Tibial nerve (tissue), 4 donors: ENCODE data around the gene IER5. TPM values are rescaled to one million over a fixed set of nuclear protein-coding genes. Genes with fewer than 3 reads are reported as not detected.

Experiments
- DNase-seq, 2 donors: peaks; one replicate each; pipeline ENCODE4 v3.0.0-alpha.2; 2019; ENCODE audit warnings: low spot score in 2 of 2
- H3K27ac ChIP-seq, 4 donors: fragments of 200-600 bp; sonication (generic) in 3 of 4; one replicate each; pipeline ENCODE4 v1.5.1; 2017 to 2019; ENCODE audit warnings: mild to moderate bottlenecking in 1 of 4
- H3K27me3 ChIP-seq, 2 donors: fragments of 200-600 bp; sonication (generic) in 1 of 2; one replicate each; pipeline versions ENCODE4 v1.5.1 to v1.6.0; 2017 to 2019
- H3K36me3 ChIP-seq, 3 donors: fragments of 200-600 bp; sonication (generic); one replicate each; pipeline ENCODE4 v1.5.1; 2018 to 2019
- H3K4me1 ChIP-seq, 4 donors: fragments of 200-600 bp; sonication (generic) in 3 of 4; one replicate each; pipeline ENCODE4 v1.5.1; 2017 to 2019
- H3K4me3 ChIP-seq, 4 donors: fragments of 200-600 bp; sonication (generic) in 3 of 4; one replicate each; pipeline ENCODE4 v1.5.1; 2017 to 2019; ENCODE audit warnings: mild to moderate bottlenecking in 1 of 4, moderate library complexity in 1 of 4
- H3K9me3 ChIP-seq, 4 donors: fragments of 200-600 bp; sonication (generic) in 3 of 4; one replicate each; pipeline ENCODE4 v1.5.1; 2017 to 2019
- CTCF ChIP-seq, 5 experiments: fragments of 200-600 bp in 3 of 5; fragments of 450-650 bp in 2 of 5; sonication (generic) in 3 of 5; IDR thresholded peaks; one replicate each; pipeline ENCODE4 v1.5.1; 2016 to 2019; ENCODE audit warnings: antibody characterized with exemption in 5 of 5, mild to moderate bottlenecking in 3 of 5, moderate library complexity in 2 of 5
- EP300 ChIP-seq, 2 donors: sonication (generic); formaldehyde crosslinking; IDR thresholded peaks; one replicate each; pipeline ENCODE4 v1.6.1; 2017; ENCODE audit warnings: antibody characterized with exemption in 2 of 2, mild to moderate bottlenecking in 1 of 2
- POLR2A ChIP-seq, 2 donors: fragments of 450-650 bp; IDR thresholded peaks; one replicate each; pipeline ENCODE4 v1.6.1; 2017; ENCODE audit warnings: antibody characterized with exemption in 2 of 2, mild to moderate bottlenecking in 2 of 2, moderate library complexity in 2 of 2
- WGBS, 2 donors: methylation state at CpG; one replicate each; pipeline ENCODE4 v1.1.5; 2018; 5-methylcytosine and 5-hydroxymethylcytosine counted together
- total RNA-seq, 4 donors: library from RNA; depleted of rRNA; stranded (reverse); fragments of >200 nt; gene quantifications; one replicate each; pipeline ENCODE4 v1.1.0, GENCODE V29; 2016

The IER5 gene
- total RNA-seq, 4 donors from 2014 or later = 8.1 to 16.3 (median 13.1) TPM

- H3K4me1 ChIP-seq = peaks cover 0 to 6% (median 0%) of the 10 kb centered on the region in 4 donors
- H3K27me3 ChIP-seq = no peaks in the 10 kb centered on the region
- DNase-seq = no peak
- no peak overlapping the region for H3K27ac ChIP-seq
- H3K9me3 ChIP-seq = peaks cover 0 to 5% (median 2%) of the 10 kb centered on the region in 4 donors
- peaks cover 0 to 5% (median 0%) of the 10 kb centered on the region in 3 donors for H3K36me3 ChIP-seq
- H3K4me3 ChIP-seq = no peak overlapping the region
- TF ChIP-seq POLR2A (IDR thresholded peaks at IDR 0.05) (no peak), CTCF (IDR thresholded peaks at IDR 0.05) (no peak), EP300 (IDR thresholded peaks at IDR 0.05) (no peak)
- 56 to 61% methylated on average over 6 of the region's 6 CpGs for WGBS, 2 donors
These were observed 24.4 kb upstream of the IER5 start for GRCh38 chr1:181064011-181064623.

- no peak for TF ChIP-seq EP300 (IDR thresholded peaks at IDR 0.05)
- no peak for TF ChIP-seq CTCF (IDR thresholded peaks at IDR 0.05)
- no peak for TF ChIP-seq POLR2A (IDR thresholded peaks at IDR 0.05)
- Histone ChIP-seq H3K4me3 (no peak overlapping the region), H3K36me3 (no peaks in the 10 kb centered on the region), H3K4me1 (peaks cover 0 to 6% (median 0%) of the 10 kb centered on the region in 4 donors), H3K27me3 (no peaks in the 10 kb centered on the region), H3K9me3 (no peaks in the 10 kb centered on the region), H3K27ac (no peak overlapping the region)
- 65 to 78% methylated on average over 1 of the region's 1 CpG for WGBS, 2 donors
- no peak for DNase-seq
These were observed 23.8 kb upstream of the IER5 start for GRCh38 chr1:181064702-181065101.

- TF ChIP-seq CTCF (IDR thresholded peaks at IDR 0.05) = no peak
- no peak for TF ChIP-seq EP300 (IDR thresholded peaks at IDR 0.05)
- no peak for TF ChIP-seq POLR2A (IDR thresholded peaks at IDR 0.05)
- 31 to 54% methylated on average over 10 of the region's 10 CpGs for WGBS, 2 donors
- Histone ChIP-seq H3K36me3 (no peaks in the 10 kb centered on the region), H3K9me3 (no peaks in the 10 kb centered on the region), H3K4me3 (no peak overlapping the region), H3K4me1 (peaks cover 0 to 11% (median 0%) of the 10 kb centered on the region in 4 donors), H3K27ac (no peak overlapping the region), H3K27me3 (no peaks in the 10 kb centered on the region)
- DNase-seq = no peak
These were observed 14.9 kb upstream of the IER5 start for GRCh38 chr1:181073638-181074037.

- Histone ChIP-seq H3K9me3 (no peaks in the 10 kb centered on the region), H3K4me1 (peaks cover 0 to 11% (median 0%) of the 10 kb centered on the region in 4 donors), H3K4me3 (no peak overlapping the region), H3K27ac (no peak overlapping the region), H3K36me3 (no peaks in the 10 kb centered on the region), H3K27me3 (no peaks in the 10 kb centered on the region)
- WGBS, 2 donors = 71 to 77% methylated on average over 5 of the region's 5 CpGs
- TF ChIP-seq POLR2A (IDR thresholded peaks at IDR 0.05) = no peak
- TF ChIP-seq CTCF (IDR thresholded peaks at IDR 0.05) = no peak
- no peak for TF ChIP-seq EP300 (IDR thresholded peaks at IDR 0.05)
- no peak for DNase-seq
These were observed 12.6 kb upstream of the IER5 start for GRCh38 chr1:181075766-181076350.

- TF ChIP-seq POLR2A (IDR thresholded peaks at IDR 0.05) (no peak), EP300 (IDR thresholded peaks at IDR 0.05) (no peak), CTCF (IDR thresholded peaks at IDR 0.05) (no peak)
- 73 to 81% methylated on average over 3 of the region's 3 CpGs for WGBS, 2 donors
These were observed 11.6 kb upstream of the IER5 start for GRCh38 chr1:181076852-181077251.

More at GRCh38 chr1:181076852-181077251, 11.6 kb upstream of the IER5 start:
- DNase-seq = no peak
- Histone ChIP-seq H3K27me3 (no peaks in the 10 kb centered on the region), H3K9me3 (no peaks in the 10 kb centered on the region), H3K4me3 (no peak overlapping the region), H3K27ac (no peak overlapping the region), H3K4me1 (peaks cover 0 to 11% (median 0%) of the 10 kb centered on the region in 4 donors), H3K36me3 (no peaks in the 10 kb centered on the region)
